IMR-90 (cell line): ENCODE results near the gene STAT5A. TPM values are rescaled to one million over a fixed set of nuclear protein-coding genes. Genes with fewer than 3 reads are reported as not detected.

Source experiments
- ATAC-seq: fragments of 200-7000 bp; cut with Tn5 transposase; 2 replicates; pipeline ENCODE4 v1.9.1; 2020; ENCODE audit warnings: low read depth, mild to moderate bottlenecking, moderate library complexity
- BruUV-seq: library from RNA; stranded (reverse); fragments of 400-500 nt; replicated peaks from 2 replicates; lab custom pipeline; 2021; lab: Mats Ljungman, UMichigan
- CTCF ChIA-PET: fragments of 300-600 bp; formaldehyde crosslinking; extraction: SDS; loops from one replicate; lab custom pipeline; 2021; ENCODE audit warnings: antibody characterized with exemption; lab: Yijun Ruan, JAX
- POLR2A ChIA-PET: fragments of 300-600 bp; sonication (Branson Sonifier 250); formaldehyde crosslinking; loops from one replicate; lab custom pipeline; 2022; ENCODE audit warnings: antibody characterized with exemption; ENCODE audit not compliant: unreplicated experiment; lab: Charles Lee
- DNase-seq: peaks from one replicate; pipeline ENCODE4 v3.0.0; 2013
- H2AFZ ChIP-seq: replicated peaks from 2 replicates; pipeline ENCODE3; 2013; ENCODE audit warnings: low read length, mild to moderate bottlenecking; ENCODE audit not compliant: poor library complexity
- H2AK5ac ChIP-seq: 2 replicates; pipeline ENCODE4 v1.6.1; 2013; ENCODE audit warnings: low read depth, low read length, inconsistent platforms
- H2AK9ac ChIP-seq: replicated peaks from 2 replicates; pipeline ENCODE3; 2013; ENCODE audit warnings: mild to moderate bottlenecking, low read depth, low read length, moderate library complexity; ENCODE audit not compliant: poor library complexity
- H2BK120ac ChIP-seq: 2 replicates; pipeline ENCODE4 v1.6.1; 2013; ENCODE audit warnings: low read depth, low read length, inconsistent platforms
- H2BK15ac ChIP-seq: 3 replicates; pipeline ENCODE4 v1.6.1; 2013; ENCODE audit warnings: low read depth, low read length, inconsistent platforms
- H2BK20ac ChIP-seq: 2 replicates; pipeline ENCODE4 v1.6.1; 2013; ENCODE audit warnings: low read depth, mild to moderate bottlenecking, inconsistent platforms, low read length, moderate library complexity
- H2BK5ac ChIP-seq: 2 replicates; pipeline ENCODE4 v1.6.1; 2013; ENCODE audit warnings: mild to moderate bottlenecking, low read depth, low read length, inconsistent platforms; ENCODE audit not compliant: poor library complexity, severe bottlenecking
- H3K14ac ChIP-seq: replicated peaks from 2 replicates; pipeline ENCODE4 v1.6.1; 2013; ENCODE audit warnings: low read depth, low read length, inconsistent platforms
- H3K18ac ChIP-seq: 2 replicates; pipeline ENCODE4 v1.6.1; 2013; ENCODE audit warnings: low read depth, low read length, control low read depth
- H3K23ac ChIP-seq: 2 replicates; pipeline ENCODE4 v1.6.1; 2013; ENCODE audit warnings: low read depth, low read length, inconsistent platforms
- H3K27ac ChIP-seq: 2 replicates; pipeline ENCODE4 v1.5.1; 2013; ENCODE audit warnings: mild to moderate bottlenecking, control low read depth, low read length; ENCODE audit not compliant: insufficient read depth
- H3K27me3 ChIP-seq: 2 replicates; pipeline ENCODE4 v1.6.1; 2013; ENCODE audit warnings: low read length; ENCODE audit not compliant: control insufficient read depth, insufficient read depth
- H3K36me3 ChIP-seq: 2 replicates; pipeline ENCODE4 v1.6.1; 2013; ENCODE audit warnings: low read length, mixed read lengths; ENCODE audit not compliant: control insufficient read depth, insufficient read depth
- H3K4ac ChIP-seq: 2 replicates; pipeline ENCODE4 v1.6.1; 2013; ENCODE audit warnings: low read depth, low read length, inconsistent platforms
- H3K4me1 ChIP-seq: 2 replicates; pipeline ENCODE4 v1.6.1; 2013; ENCODE audit warnings: low read length, mixed read lengths; ENCODE audit not compliant: control insufficient read depth, insufficient read depth
- H3K4me2 ChIP-seq: 2 replicates; pipeline ENCODE4 v1.6.1; 2013; ENCODE audit warnings: low read depth, mild to moderate bottlenecking, control low read depth, low read length, moderate library complexity
- H3K4me3 ChIP-seq: 2 replicates; pipeline ENCODE4 v1.5.1; 2013; ENCODE audit warnings: low read depth, mild to moderate bottlenecking, control low read depth, low read length, moderate library complexity; ENCODE audit not compliant: insufficient read depth
- H3K56ac ChIP-seq: 2 replicates; pipeline ENCODE4 v1.6.1; 2013; ENCODE audit warnings: low read length, inconsistent platforms; ENCODE audit not compliant: insufficient read depth; ENCODE audit errors: extremely low read depth
- H3K79me1 ChIP-seq, 2 experiments: 2 replicates each; pipeline ENCODE4 v1.6.1; 2013; ENCODE audit warnings: low read length in 2 of 2, inconsistent platforms in 1 of 2, low read depth in 1 of 2
- H3K9ac ChIP-seq: 2 replicates; pipeline ENCODE4 v1.6.1; 2013; ENCODE audit warnings: low read depth, low read length, control low read depth
- H3K9me1 ChIP-seq: 2 replicates; pipeline ENCODE4 v1.6.1; 2013; ENCODE audit warnings: low read length, inconsistent platforms; ENCODE audit not compliant: insufficient read depth
- H3K9me3 ChIP-seq: 2 replicates; pipeline ENCODE4 v1.6.1; 2013; ENCODE audit warnings: low read length; ENCODE audit not compliant: control insufficient read depth, insufficient read depth
- H4K20me1 ChIP-seq: 2 replicates; pipeline ENCODE4 v1.6.1; 2013; ENCODE audit warnings: low read length, inconsistent platforms; ENCODE audit not compliant: insufficient read depth
- H4K5ac ChIP-seq: 2 replicates; pipeline ENCODE4 v1.6.1; 2013; ENCODE audit warnings: mild to moderate bottlenecking, low read depth, low read length, control low read depth
- H4K8ac ChIP-seq, 2 experiments: 2 replicates each; pipeline ENCODE4 v1.6.1; 2013; ENCODE audit warnings: low read depth in 2 of 2, low read length in 2 of 2, control low read depth in 1 of 2, inconsistent platforms in 1 of 2
- H4K91ac ChIP-seq: 2 replicates; pipeline ENCODE4 v1.6.1; 2013; ENCODE audit warnings: low read depth, low read length, inconsistent platforms; ENCODE audit not compliant: insufficient read depth
- CHD1 ChIP-seq: IDR thresholded peaks from 2 replicates; pipeline ENCODE4 v1.6.1; 2012; ENCODE audit warnings: low read depth, low read length, improper control_type of control experiment
- CTCF ChIP-seq: conservative IDR thresholded peaks from 2 replicates; pipeline ENCODE4 v1.5.1; 2012; ENCODE audit warnings: mild to moderate bottlenecking, low read depth, low read length, improper control_type of control experiment
- ELK1 ChIP-seq: fragments of 150-350 bp; IDR thresholded peaks from 2 replicates; pipeline ENCODE4 v1.6.1; 2016; ENCODE audit warnings: low read depth, mild to moderate bottlenecking, low read length, moderate library complexity, borderline replicate concordance
- MAFK ChIP-seq: IDR thresholded peaks from 2 replicates; pipeline ENCODE4 v1.6.1; 2012; ENCODE audit warnings: low read depth, low read length, improper control_type of control experiment
- MAZ ChIP-seq: IDR thresholded peaks from 2 replicates; pipeline ENCODE4 v1.6.1; 2012; ENCODE audit warnings: low read depth, mild to moderate bottlenecking, low read length, improper control_type of control experiment, moderate library complexity, borderline replicate concordance
- POLR2A ChIP-seq: IDR thresholded peaks from 2 replicates; pipeline ENCODE4 v1.6.1; 2012; ENCODE audit warnings: mild to moderate bottlenecking, low read depth, low read length
- RCOR1 ChIP-seq: IDR thresholded peaks from 2 replicates; pipeline ENCODE4 v1.6.1; 2012; ENCODE audit warnings: mild to moderate bottlenecking, low read length, improper control_type of control experiment; ENCODE audit not compliant: insufficient replicate concordance
- SMC3 ChIP-seq: fragments of 150-350 bp; IDR thresholded peaks from 2 replicates; pipeline ENCODE4 v1.6.1; 2016; ENCODE audit warnings: low read depth, mild to moderate bottlenecking, antibody characterized with exemption, low read length, moderate library complexity
- WGBS, 2 experiments: methylation state at CpG; one replicate each; pipeline versions ENCODE4 v1.1.5 to v1.1.7; 2013; ENCODE audit warnings: missing lambda C conversion rate in 2 of 2; ENCODE audit not compliant: insufficient read length in 1 of 2; ENCODE audit errors: extremely low coverage in 2 of 2; 5-methylcytosine and 5-hydroxymethylcytosine counted together
- dilution Hi-C: fragments of 300-500 bp; cut with HindIII; formaldehyde crosslinking; loops from one replicate; pipeline ENCODE4 v1.14.3; 2018; ENCODE audit warnings: low sequenced_read_pairs; ENCODE audit not compliant: unreplicated experiment
- in situ Hi-C: fragments of 300-500 bp; cut with MboI; formaldehyde crosslinking; loops from 3 replicates; pipeline ENCODE4 v1.14.3; 2019; ENCODE audit warnings: low sequenced_read_pairs, inconsistent platforms, mixed read lengths
- intact Hi-C: fragments of 100-400 bp; cut with micrococcal nuclease; formaldehyde crosslinking; loops from 2 replicates; pipeline ENCODE4 v1.10.0; 2022
- polyA plus RNA-seq, 3 experiments: library from polyadenylated mRNA; depleted of rRNA; stranded (reverse); fragments of >200 nt; gene quantifications; 2 replicates each; pipeline ENCODE4 v1.2.3, GENCODE V29; 2012; ENCODE audit warnings: low replicate concordance in 1 of 3
- total RNA-seq: library from RNA; depleted of rRNA; stranded (reverse); fragments of >200 nt; gene quantifications from 2 replicates; pipeline ENCODE4 v1.2.3, GENCODE V29; 2012

STAT5A gene
- total and polyA plus RNA-seq, 2 of the 4 experiments (the other 2 are of a cell fraction): 1.3 to 1.4 TPM

GRCh38 chr17:42251115-42251514 lies 37.2 kb upstream of the STAT5A start:
- no peak overlapping the region for H2AK5ac ChIP-seq
- no peak overlapping the region for H2AFZ ChIP-seq
- H3K4me1 ChIP-seq: peaks cover 2% of the 10 kb centered on the region; the same call in 1 of the 2 replicates
- no peak overlapping the region for H3K14ac ChIP-seq
- H3K4me3 ChIP-seq: no peak overlapping the region
- no peak overlapping the region for H4K8ac ChIP-seq
- H4K5ac ChIP-seq: no peak overlapping the region
- no peak overlapping the region for H2BK5ac ChIP-seq
- no peak overlapping the region for H3K56ac ChIP-seq
- H3K9me3 ChIP-seq: peaks cover 2% of the 10 kb centered on the region; the same call in 1 of the 2 replicates
- peaks cover 49% of the 10 kb centered on the region for H4K20me1 ChIP-seq
- H3K27me3 ChIP-seq: no peaks in the 10 kb centered on the region
- in situ Hi-C loops (no loop called here), dilution Hi-C loops (no loop called here), intact Hi-C loops (no loop called here)
- TF ChIP-seq RCOR1 (no peak), MAZ (no peak), POLR2A (no peak), MAFK (no peak), CHD1 (no peak), SMC3 (no peak), CTCF (0 out of 2 replicates have a peak, but pooled peaks have one; percentile 25), ELK1 (no peak)
- H3K18ac ChIP-seq: no peak overlapping the region
- DNase-seq (no peak), ATAC-seq (no peak)
- no TSS peak for BruUV-seq
- no peak overlapping the region for H3K27ac ChIP-seq
- no peak overlapping the region for H2BK120ac ChIP-seq
- H2BK20ac ChIP-seq: no peak overlapping the region
- WGBS, 2 experiments: no CpG with 5 or more reads among the region's 2 CpGs
- peaks cover 27 to 72% of the 10 kb centered on the region in 2 experiments for H3K79me1 ChIP-seq
- POLR2A ChIA-PET: no interaction called here
- H4K91ac ChIP-seq: no peak overlapping the region
- H2BK15ac ChIP-seq: no peak overlapping the region
- no peak overlapping the region for H3K4ac ChIP-seq
- H3K9ac ChIP-seq: no peak overlapping the region
- peaks cover 3% of the 10 kb centered on the region; the same call in 1 of the 2 replicates for H3K9me1 ChIP-seq
- no peak overlapping the region for H2AK9ac ChIP-seq
- H3K23ac ChIP-seq: no peak overlapping the region
- H3K4me2 ChIP-seq: no peak overlapping the region
- CTCF ChIA-PET: interaction anchor here (0.6 to 0.7 kb wide), 2 partner anchors 27 to 151 kb away, joined by 4 to 5 read pairs; no protein-coding TSS in a partner anchor
- H3K36me3 ChIP-seq: no peaks in the 10 kb centered on the region
